Peyer's patch (tissue), 4 donors: ENCODE measurements around the gene TRIO. TPM values are rescaled to one million over a fixed set of nuclear protein-coding genes. Genes with fewer than 3 reads are reported as not detected.

Experiments
- DNase-seq, 3 donors: peaks; one replicate each; pipeline ENCODE4 v3.0.0-alpha.2; 2017 to 2019
- H3K27ac ChIP-seq, 4 donors: fragments of 200-600 bp; sonication (generic); one replicate each; pipeline ENCODE4 v1.5.1; 2016 to 2019
- H3K27me3 ChIP-seq, 2 donors: fragments of 200-600 bp; sonication (generic); one replicate each; pipeline ENCODE4 v1.5.1; 2019
- H3K36me3 ChIP-seq, 3 donors: fragments of 200-600 bp; sonication (generic); one replicate each; pipeline ENCODE4 v1.5.1; 2016 to 2019
- H3K4me1 ChIP-seq, 4 donors: fragments of 200-600 bp; sonication (generic); one replicate each; pipeline ENCODE4 v1.5.1; 2016 to 2019
- H3K4me3 ChIP-seq, 4 donors: fragments of 200-600 bp; sonication (generic); 1 replicate in 3 of 4; 2 replicates in 1 of 4; pipeline ENCODE4 v1.5.1; 2016 to 2019; ENCODE audit warnings: mild to moderate bottlenecking in 1 of 4
- H3K9me3 ChIP-seq, 4 donors: fragments of 200-600 bp; sonication (generic); one replicate each; pipeline ENCODE4 v1.5.1; 2016 to 2019; ENCODE audit warnings: mild to moderate bottlenecking in 1 of 4
- POLR2A ChIP-seq, 2 donors: fragments of 450-650 bp; IDR thresholded peaks; one replicate each; pipeline ENCODE4 v1.5.1; 2017; ENCODE audit warnings: antibody characterized with exemption in 2 of 2, mild to moderate bottlenecking in 2 of 2, moderate library complexity in 2 of 2
- total RNA-seq, 4 donors: library from RNA; depleted of rRNA; stranded (reverse); fragments of >200 nt; gene quantifications; one replicate each; pipeline ENCODE4 v1.1.0, GENCODE V29; 2016
- TF ChIP-seq, protein P1 (sequence below), 6 experiments: fragments of 450-650 bp in 4 of 6; fragments of 200-600 bp in 2 of 6; sonication (generic) in 1 of 6; IDR thresholded peaks; one replicate each; pipeline ENCODE4 v1.5.1; 2017 to 2019; ENCODE audit warnings: antibody characterized with exemption in 6 of 6, mild to moderate bottlenecking in 3 of 6, moderate library complexity in 1 of 6

The TRIO gene
- total RNA-seq, 4 donors from 2014 or later, result 171 to 456 (median 340) TPM

DNA sequence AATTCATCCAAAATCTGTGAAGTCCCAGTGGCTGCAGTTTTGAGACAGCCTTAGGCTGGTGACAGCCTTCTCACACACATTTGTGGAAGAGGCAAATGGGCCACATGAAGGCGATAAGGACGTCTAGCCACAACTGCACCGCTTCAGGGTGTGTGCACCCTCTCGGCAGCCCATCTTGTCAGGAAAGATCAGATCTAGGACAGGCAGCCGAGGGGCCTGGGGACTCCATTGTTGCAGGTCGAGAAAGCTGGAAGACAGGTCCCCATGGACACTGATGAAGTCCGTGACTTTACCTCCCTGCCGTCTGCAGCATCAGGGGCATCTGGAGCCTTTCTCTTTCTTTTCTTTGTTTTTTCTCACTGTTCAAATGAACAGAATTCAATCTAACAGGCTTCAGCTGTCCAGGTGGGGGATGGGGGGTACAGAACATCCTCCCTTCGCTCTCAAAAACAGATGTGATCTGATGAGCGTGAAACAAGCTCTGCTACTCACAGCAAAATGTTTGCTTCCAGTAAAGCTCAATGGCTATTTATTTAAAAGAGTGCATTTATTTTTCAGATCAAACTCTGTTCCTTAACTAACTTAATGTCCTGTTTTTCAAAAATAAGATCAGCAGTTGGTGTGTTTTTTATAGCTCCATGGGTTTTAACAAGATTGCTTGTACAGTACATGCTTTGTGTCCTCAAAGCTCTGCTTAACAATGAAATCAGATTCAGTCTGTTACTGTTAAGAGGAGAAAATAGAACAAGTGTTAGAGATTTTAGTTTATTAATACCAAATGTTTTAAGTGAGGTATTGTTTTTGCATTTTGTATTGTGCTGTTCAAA, 326.6 kb downstream of the TRIO start:
- Histone ChIP-seq H3K9me3 (no peaks in the 10 kb centered on the region), H3K4me3 (no peak overlapping the region), H3K4me1 (no peaks in the 10 kb centered on the region), H3K27ac (no peak overlapping the region), H3K36me3 (peaks cover 0 to 68% (median 0%) of the 10 kb centered on the region in 3 donors), H3K27me3 (no peaks in the 10 kb centered on the region)
- TF ChIP-seq, protein P1, sequence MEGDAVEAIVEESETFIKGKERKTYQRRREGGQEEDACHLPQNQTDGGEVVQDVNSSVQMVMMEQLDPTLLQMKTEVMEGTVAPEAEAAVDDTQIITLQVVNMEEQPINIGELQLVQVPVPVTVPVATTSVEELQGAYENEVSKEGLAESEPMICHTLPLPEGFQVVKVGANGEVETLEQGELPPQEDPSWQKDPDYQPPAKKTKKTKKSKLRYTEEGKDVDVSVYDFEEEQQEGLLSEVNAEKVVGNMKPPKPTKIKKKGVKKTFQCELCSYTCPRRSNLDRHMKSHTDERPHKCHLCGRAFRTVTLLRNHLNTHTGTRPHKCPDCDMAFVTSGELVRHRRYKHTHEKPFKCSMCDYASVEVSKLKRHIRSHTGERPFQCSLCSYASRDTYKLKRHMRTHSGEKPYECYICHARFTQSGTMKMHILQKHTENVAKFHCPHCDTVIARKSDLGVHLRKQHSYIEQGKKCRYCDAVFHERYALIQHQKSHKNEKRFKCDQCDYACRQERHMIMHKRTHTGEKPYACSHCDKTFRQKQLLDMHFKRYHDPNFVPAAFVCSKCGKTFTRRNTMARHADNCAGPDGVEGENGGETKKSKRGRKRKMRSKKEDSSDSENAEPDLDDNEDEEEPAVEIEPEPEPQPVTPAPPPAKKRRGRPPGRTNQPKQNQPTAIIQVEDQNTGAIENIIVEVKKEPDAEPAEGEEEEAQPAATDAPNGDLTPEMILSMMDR (IDR thresholded peaks at IDR 0.05), result no peak
- no peak for TF ChIP-seq POLR2A (IDR thresholded peaks at IDR 0.05)
- no peak for DNase-seq

DNA sequence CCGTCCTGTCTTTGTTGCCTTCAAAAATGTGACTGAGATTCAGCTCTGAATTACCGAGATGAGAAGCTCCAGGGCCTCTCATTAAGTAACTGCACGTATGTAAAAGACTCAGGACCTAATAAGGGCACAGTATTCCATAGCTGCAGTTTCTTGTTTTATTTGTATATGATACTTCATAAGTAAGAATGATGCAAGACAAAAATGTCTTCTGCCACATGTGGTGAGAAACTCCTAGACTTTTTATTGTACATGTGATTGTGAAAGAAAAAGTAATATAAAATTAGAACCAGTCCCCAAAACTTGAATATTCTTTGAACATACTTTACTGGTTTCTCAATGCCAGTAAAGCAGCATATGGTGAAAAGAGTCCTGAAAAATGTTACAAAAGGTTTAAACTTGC, 328.4 kb downstream of the TRIO start:
- H3K4me3 ChIP-seq, result no peak overlapping the region
- peaks cover 0 to 66% (median 0%) of the 10 kb centered on the region in 3 donors for H3K36me3 ChIP-seq
- no peaks in the 10 kb centered on the region for H3K4me1 ChIP-seq
- no peaks in the 10 kb centered on the region for H3K27me3 ChIP-seq
- no peak for DNase-seq
- TF ChIP-seq, protein P1 (IDR thresholded peaks at IDR 0.05), result no peak
- TF ChIP-seq POLR2A (IDR thresholded peaks at IDR 0.05), result no peak
- no peak overlapping the region for H3K27ac ChIP-seq
- H3K9me3 ChIP-seq, result no peaks in the 10 kb centered on the region

DNA sequence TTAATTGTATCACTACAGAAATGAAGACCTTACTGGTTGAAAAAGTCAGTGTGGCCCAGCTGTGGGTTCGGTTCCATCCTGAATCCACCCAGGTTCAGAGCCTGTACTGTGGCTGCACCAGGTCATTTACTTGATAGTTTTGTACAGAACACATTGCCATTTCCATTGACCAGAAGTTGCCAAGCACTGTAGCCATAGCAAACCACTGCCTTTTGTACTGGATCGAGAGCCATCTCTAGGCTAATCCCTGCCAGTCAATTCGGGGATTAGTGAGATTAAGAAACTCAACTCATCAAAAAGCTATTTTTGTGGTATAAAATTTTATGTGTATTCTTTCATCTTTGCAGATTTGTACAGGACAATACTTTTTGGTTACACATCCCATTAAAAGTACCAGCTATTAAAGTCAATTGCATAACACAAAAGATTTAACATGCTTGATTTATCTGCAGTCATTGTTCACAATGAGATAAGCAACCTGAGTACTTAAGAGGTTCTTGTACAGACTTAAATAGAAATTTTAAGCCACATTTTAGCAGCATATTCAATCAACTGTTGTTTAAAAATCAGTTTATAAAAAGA, 329.9 kb downstream of the TRIO start:
- DNase-seq, result no peak
- Histone ChIP-seq H3K9me3 (no peaks in the 10 kb centered on the region), H3K36me3 (peaks cover 0 to 78% (median 0%) of the 10 kb centered on the region in 3 donors), H3K4me3 (no peak overlapping the region), H3K27me3 (no peaks in the 10 kb centered on the region), H3K4me1 (no peaks in the 10 kb centered on the region), H3K27ac (no peak overlapping the region)
- TF ChIP-seq POLR2A (IDR thresholded peaks at IDR 0.05), result no peak

DNA sequence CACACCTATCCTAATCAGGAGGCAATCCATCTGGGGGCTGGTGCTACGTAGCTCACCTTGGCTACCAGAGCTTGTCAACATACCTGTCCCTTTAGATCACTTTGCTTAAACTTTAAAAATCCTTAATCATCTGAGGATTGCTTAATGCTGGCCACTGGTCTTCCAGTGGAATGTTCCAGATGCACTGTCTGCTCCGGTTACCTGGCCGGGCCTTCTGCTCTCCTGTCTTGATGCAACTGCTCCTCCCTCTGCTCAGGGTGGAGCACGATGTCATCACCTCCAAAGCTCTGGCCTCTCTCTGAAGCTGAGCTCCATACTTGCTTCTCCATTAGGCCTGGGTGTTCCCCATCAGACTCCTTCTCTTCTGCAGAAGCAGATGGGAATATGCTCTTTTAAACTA, 331.9 kb downstream of the TRIO start:
- no peaks in the 10 kb centered on the region for H3K27me3 ChIP-seq
- no peak overlapping the region for H3K4me3 ChIP-seq
- DNase-seq, result no peak
- H3K4me1 ChIP-seq, result no peaks in the 10 kb centered on the region
- H3K9me3 ChIP-seq, result no peaks in the 10 kb centered on the region
- H3K27ac ChIP-seq, result no peak overlapping the region
- peaks cover 0 to 87% (median 0%) of the 10 kb centered on the region in 3 donors for H3K36me3 ChIP-seq
- TF ChIP-seq POLR2A (IDR thresholded peaks at IDR 0.05), result no peak
- TF ChIP-seq, protein P1 (IDR thresholded peaks at IDR 0.05), result no peak

DNA sequence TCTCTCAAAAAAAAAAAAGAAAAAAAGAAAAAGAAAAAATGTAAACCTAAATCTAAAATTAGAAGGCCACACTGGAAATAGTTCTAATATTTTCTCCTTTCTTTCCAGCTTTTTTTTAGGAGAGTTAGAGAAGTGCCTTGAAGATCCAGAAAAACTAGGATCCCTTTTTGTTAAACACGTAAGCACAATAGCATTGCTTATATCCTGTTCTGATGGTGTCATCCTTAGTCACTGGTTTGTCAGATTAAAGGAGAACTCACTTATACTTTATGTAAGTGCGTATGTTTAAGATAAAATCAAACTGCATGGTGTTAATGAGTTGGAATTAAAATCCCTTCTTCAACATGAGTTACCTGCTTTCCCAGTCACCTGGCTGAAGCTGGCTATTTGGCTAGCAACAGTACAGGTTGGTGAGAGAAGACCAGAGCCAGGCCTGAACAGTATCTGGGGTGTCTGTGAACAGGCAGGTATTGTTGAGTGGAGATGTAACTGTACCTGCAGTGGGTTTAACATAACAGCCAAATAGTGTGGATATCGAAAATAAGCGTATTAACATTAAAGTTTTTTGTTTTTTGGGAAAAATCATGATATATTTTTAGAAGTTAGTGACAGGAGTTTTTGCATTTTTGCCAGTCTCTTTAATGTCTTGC, 333.8 kb downstream of the TRIO start:
- DNase-seq, result no peak
- H3K36me3 ChIP-seq, result peaks cover 0 to 96% (median 0%) of the 10 kb centered on the region in 3 donors
- no peak for TF ChIP-seq POLR2A (IDR thresholded peaks at IDR 0.05)
- TF ChIP-seq, protein P1 (IDR thresholded peaks at IDR 0.05), result no peak

More for the DNA sequence above, 333.8 kb downstream of the TRIO start:
- H3K4me3 ChIP-seq, result no peak overlapping the region
- H3K9me3 ChIP-seq, result no peaks in the 10 kb centered on the region
- H3K27me3 ChIP-seq, result no peaks in the 10 kb centered on the region
- no peak overlapping the region for H3K27ac ChIP-seq
- no peaks in the 10 kb centered on the region for H3K4me1 ChIP-seq
